Mesenchymal stem cell (in vitro differentiated cells and primary cell): ENCODE measurements around the gene SPNS1. TPM values are rescaled to one million over a fixed set of nuclear protein-coding genes. Genes with fewer than 3 reads are reported as not detected.
"Not testable (repeated sequence)": the region's sequence is repeated elsewhere in the genome, so short reads cannot be mapped to it uniquely, and the experiment has no call there.

ENCODE experiments used
- DNase-seq: peaks from one replicate; pipeline ENCODE4 v3.0.0-alpha.2; 2013
- H2AFZ ChIP-seq: one replicate; pipeline ENCODE4 v1.6.1; 2013; ENCODE audit warnings: low read depth, mild to moderate bottlenecking, control low read depth, inconsistent platforms, low read length, moderate library complexity
- H2AK5ac ChIP-seq: 2 replicates; pipeline ENCODE4 v1.6.1; 2013; ENCODE audit warnings: low read length, moderate library complexity, mild to moderate bottlenecking, inconsistent platforms; ENCODE audit not compliant: severe bottlenecking
- H2BK120ac ChIP-seq: one replicate; pipeline ENCODE4 v1.6.1; 2013; ENCODE audit warnings: low read depth, mild to moderate bottlenecking, inconsistent platforms, low read length, moderate library complexity
- H2BK12ac ChIP-seq, 2 experiments: one replicate each; pipeline ENCODE4 v1.6.1; 2013; ENCODE audit warnings: inconsistent platforms in 2 of 2, low read length in 2 of 2, mild to moderate bottlenecking in 2 of 2, moderate library complexity in 2 of 2, control low read depth in 1 of 2
- H2BK15ac ChIP-seq: one replicate; pipeline ENCODE4 v1.6.1; 2013; ENCODE audit warnings: mild to moderate bottlenecking, low read depth, inconsistent platforms; ENCODE audit not compliant: poor library complexity, severe bottlenecking
- H2BK5ac ChIP-seq: 2 replicates; pipeline ENCODE4 v1.6.1; 2013; ENCODE audit warnings: low read depth, mild to moderate bottlenecking, low read length, control low read depth, inconsistent platforms; ENCODE audit not compliant: poor library complexity, severe bottlenecking
- H3K14ac ChIP-seq, 2 experiments: one replicate each; pipeline ENCODE4 v1.6.1; 2013; ENCODE audit warnings: inconsistent platforms in 2 of 2, low read length in 2 of 2, control low read depth in 1 of 2, mild to moderate bottlenecking in 1 of 2, moderate library complexity in 1 of 2
- H3K18ac ChIP-seq, 2 experiments: one replicate each; pipeline ENCODE4 v1.6.1; 2013; ENCODE audit warnings: inconsistent platforms in 2 of 2, low read length in 2 of 2, control low read depth in 1 of 2, low read depth in 1 of 2, mild to moderate bottlenecking in 1 of 2
- H3K23ac ChIP-seq, 2 experiments: one replicate each; pipeline ENCODE4 v1.6.1; 2013; ENCODE audit warnings: inconsistent platforms in 2 of 2, low read length in 2 of 2, mild to moderate bottlenecking in 2 of 2, moderate library complexity in 2 of 2, control low read depth in 1 of 2
- H3K27ac ChIP-seq: 2 replicates; pipeline ENCODE4 v1.5.1; 2013; ENCODE audit warnings: mild to moderate bottlenecking, moderate library complexity, low read length, control low read depth, inconsistent platforms; ENCODE audit not compliant: poor library complexity, severe bottlenecking
- H3K27me3 ChIP-seq, 2 experiments: 2 replicates each; pipeline versions ENCODE4 v1.6.1 to v1.7.0; 2013; ENCODE audit warnings: low read length in 2 of 2, mild to moderate bottlenecking in 2 of 2, moderate library complexity in 2 of 2, control low read depth in 1 of 2, inconsistent platforms in 1 of 2; ENCODE audit not compliant: control insufficient read depth in 1 of 2, insufficient read depth in 1 of 2
- H3K36me3 ChIP-seq, 2 experiments: 2 replicates each; pipeline versions ENCODE4 v1.6.1 to v1.7.0; 2013; ENCODE audit warnings: low read length in 2 of 2, control low read depth in 1 of 2, inconsistent platforms in 1 of 2, low read depth in 1 of 2, mild to moderate bottlenecking in 1 of 2; ENCODE audit not compliant: insufficient read depth in 2 of 2, control insufficient read depth in 1 of 2
- H3K4ac ChIP-seq, 2 experiments: one replicate each; pipeline ENCODE4 v1.6.1; 2013; ENCODE audit warnings: inconsistent platforms in 2 of 2, low read length in 2 of 2, mild to moderate bottlenecking in 2 of 2, moderate library complexity in 2 of 2, control low read depth in 1 of 2, low read depth in 1 of 2
- H3K4me1 ChIP-seq: 2 replicates; pipeline ENCODE4 v1.6.1; 2013; ENCODE audit warnings: low read depth, low read length, control low read depth; ENCODE audit not compliant: control insufficient read depth, insufficient read depth
- H3K4me2 ChIP-seq: 2 replicates; pipeline ENCODE4 v1.6.1; 2013; ENCODE audit warnings: low read length, mild to moderate bottlenecking, inconsistent platforms; ENCODE audit not compliant: poor library complexity, severe bottlenecking
- H3K4me3 ChIP-seq, 2 experiments: 2 replicates each; pipeline versions ENCODE4 v1.5.1 to v1.7.0; 2013; ENCODE audit warnings: low read length in 2 of 2, mild to moderate bottlenecking in 2 of 2, control low read depth in 1 of 2, low read depth in 1 of 2; ENCODE audit not compliant: insufficient read depth in 1 of 2
- H3K79me1 ChIP-seq: replicated peaks from 2 replicates; pipeline ENCODE4 v1.6.1; 2013; ENCODE audit warnings: mild to moderate bottlenecking, control low read depth, low read length, inconsistent platforms; ENCODE audit not compliant: poor library complexity, severe bottlenecking
- H3K9ac ChIP-seq: 2 replicates; pipeline ENCODE4 v1.7.0; 2013; ENCODE audit warnings: mild to moderate bottlenecking, low read length, moderate library complexity
- H3K9me3 ChIP-seq: 2 replicates; pipeline ENCODE4 v1.7.0; 2013; ENCODE audit warnings: mild to moderate bottlenecking, low read length; ENCODE audit not compliant: control insufficient read depth
- H4K8ac ChIP-seq: one replicate; pipeline ENCODE4 v1.6.1; 2013; ENCODE audit warnings: inconsistent platforms, mild to moderate bottlenecking, low read length, moderate library complexity
- H4K91ac ChIP-seq: one replicate; pipeline ENCODE4 v1.6.1; 2013; ENCODE audit warnings: mild to moderate bottlenecking, low read length, inconsistent platforms
- WGBS: methylation state at CpG from one replicate; pipeline ENCODE4 v1.1.7; 2013; ENCODE audit warnings: mixed read lengths; 5-methylcytosine and 5-hydroxymethylcytosine counted together
- polyA plus RNA-seq, 2 experiments: library from polyadenylated mRNA; stranded (reverse); fragments of 200-250 nt; gene quantifications; one replicate each; pipeline ENCODE4 v1.2.3, GENCODE V29; 2013

Gene SPNS1
- 63.1 TPM for polyA plus RNA-seq (2013, experiment 1 of 2)
- polyA plus RNA-seq (2013, experiment 2 of 2): 61.7 TPM

- Histone ChIP-seq H2BK5ac (peak within 1 kb of the TSS; percentile 1), H3K4me1 (peaks cover 5% of the 10 kb centered on the region), H4K8ac (peak within 1 kb of the TSS; percentile 100), H3K9me3 (no peaks in the 10 kb centered on the region), H3K9ac (peak within 1 kb of the TSS; percentile 99), H3K4me3 (peak within 1 kb of the TSS; percentile 90 to 99), H3K4me2 (peak within 1 kb of the TSS; percentile 86), H3K36me3 (peaks cover 18 to 31% of the 10 kb centered on the region in 2 experiments), H4K91ac (peak within 1 kb of the TSS; percentile 98), H2AFZ (peak within 1 kb of the TSS; percentile 92), H2BK15ac (peak within 1 kb of the TSS; percentile 92), H3K27ac (peak within 1 kb of the TSS; percentile 70), H3K18ac (peak within 1 kb of the TSS; percentile 95 to 96), H3K79me1 (peaks cover 35% of the 10 kb centered on the region), H2BK120ac (peak within 1 kb of the TSS; percentile 54), H3K14ac (peak within 1 kb of the TSS in 1 of 2 experiments; percentile 86), H3K27me3 (no peaks in the 10 kb centered on the region), H3K23ac (peak within 1 kb of the TSS in 1 of 2 experiments; percentile 92), H2BK12ac (peak within 1 kb of the TSS in 1 of 2 experiments; percentile 8), H2AK5ac (no peak within 1 kb of the TSS), H3K4ac (peak within 1 kb of the TSS; percentile 80 to 94)
- WGBS: under 1% methylated on average over 60 of the region's 60 CpGs
- peak; percentile 97 for DNase-seq
Measured at GRCh38 chr16:28974437-28975157, at the start of gene SPNS1. SPNS1 (plus strand) TSS chr16:28974778; CDS start chr16:28975152, 374 bp downstream.

GRCh38 chr16:28925386-28926228 is 49.0 kb upstream of the SPNS1 start:
- Histone ChIP-seq H4K91ac (peak overlapping the region; percentile 93), H3K27me3 (no peaks in the 10 kb centered on the region), H2AK5ac (peak overlapping the region; percentile 65), H3K23ac (peak overlapping the region in 1 of 2 experiments; percentile 34), H2AFZ (peak overlapping the region; percentile 66), H3K9ac (peak overlapping the region; percentile 98), H3K4me1 (peaks cover 12% of the 10 kb centered on the region), H2BK12ac (peak overlapping the region; percentile 32 to 71), H2BK15ac (peak overlapping the region; percentile 55), H3K27ac (peak overlapping the region; percentile 83), H3K9me3 (no peaks in the 10 kb centered on the region), H3K36me3 (peaks cover 9 to 26% of the 10 kb centered on the region in 2 experiments), H3K4me2 (peak overlapping the region; percentile 78), H3K4me3 (peak overlapping the region; percentile 80 to 94), H3K18ac (peak overlapping the region; percentile 77 to 100), H3K79me1 (peaks cover 10% of the 10 kb centered on the region), H2BK5ac (peak overlapping the region; percentile 95), H3K4ac (peak overlapping the region; percentile 92 to 95), H4K8ac (peak overlapping the region; percentile 99), H2BK120ac (no peak overlapping the region), H3K14ac (peak overlapping the region in 1 of 2 experiments; percentile 98)
- WGBS: under 1% methylated on average over 45 of the region's 48 CpGs
- peak; percentile 84 for DNase-seq

- Histone ChIP-seq H3K4me3 (peak overlapping the region in 1 of 2 experiments; percentile 94), H3K9ac (peak overlapping the region; percentile 98), H3K36me3 (peaks cover 6 to 21% of the 10 kb centered on the region in 2 experiments), H3K4me1 (peaks cover 13% of the 10 kb centered on the region)
- not testable (repeated sequence) for H2BK12ac ChIP-seq, H2BK5ac ChIP-seq, H3K27me3 ChIP-seq, H4K91ac ChIP-seq, H2BK15ac ChIP-seq, DNase-seq, H3K14ac ChIP-seq, H4K8ac ChIP-seq, H3K9me3 ChIP-seq, H3K4me2 ChIP-seq, H3K23ac ChIP-seq, H2BK120ac ChIP-seq, H3K18ac ChIP-seq, H2AFZ ChIP-seq, H2AK5ac ChIP-seq, H3K79me1 ChIP-seq, H3K27ac ChIP-seq, H3K4ac ChIP-seq
- WGBS: no CpG with 5 or more reads among the region's 2 CpGs
Measured at GRCh38 chr16:28926284-28926683, 48.3 kb upstream of the SPNS1 start.

GRCh38 chr16:28927815-28928214 is 46.8 kb upstream of the SPNS1 start:
- H2BK15ac ChIP-seq: no peak overlapping the region
- no peak overlapping the region for H3K4me2 ChIP-seq
- no peak overlapping the region for H2AK5ac ChIP-seq
- no peak overlapping the region for H3K23ac ChIP-seq
- no peak overlapping the region for H3K4me3 ChIP-seq
- no peak overlapping the region for H2BK12ac ChIP-seq
- no peak overlapping the region for H3K4ac ChIP-seq
- 79% methylated on average over 1 of the region's 1 CpG for WGBS
- no peak overlapping the region for H3K9ac ChIP-seq
- no peak for DNase-seq
- H3K36me3 ChIP-seq: peaks cover 4 to 12% of the 10 kb centered on the region in 2 experiments
- H2AFZ ChIP-seq: no peak overlapping the region
- peaks cover 13% of the 10 kb centered on the region for H3K4me1 ChIP-seq
- H3K14ac ChIP-seq: no peak overlapping the region
- H3K27me3 ChIP-seq: no peaks in the 10 kb centered on the region
- no peak overlapping the region for H3K27ac ChIP-seq
- peaks cover 7% of the 10 kb centered on the region for H3K79me1 ChIP-seq
- H3K18ac ChIP-seq: no peak overlapping the region
- no peak overlapping the region for H2BK120ac ChIP-seq
- H4K91ac ChIP-seq: no peak overlapping the region
- no peak overlapping the region for H2BK5ac ChIP-seq
- no peaks in the 10 kb centered on the region for H3K9me3 ChIP-seq
- H4K8ac ChIP-seq: no peak overlapping the region
